Bronchus fibroblast of lung (primary cell): Measurements from ENCODE around the gene C21orf91. TPM values are rescaled to one million over a fixed set of nuclear protein-coding genes. Genes with fewer than 3 reads are reported as not detected.

Experiments
- total RNA-seq: library from RNA; depleted of rRNA; stranded (reverse); fragments of >200 nt; gene quantifications from 2 replicates; pipeline ENCODE4 v1.2.3, GENCODE V29; 2015

C21orf91 gene
- 3.1 and 4.5 TPM in 2 replicates for total RNA-seq

GRCh38 chr21:17819114-17819876 is at the start of gene C21orf91:
TSS of gene C21orf91 (minus strand) at chr21:17819356. CDS start at chr21:17818318, 1,038 bp downstream.

Other genes with a start within 250 kb of the C21orf91 start
- gene BTG3, start 206.5 kb downstream of the C21orf91 start, total RNA-seq, result 46.4 and 55.3 TPM in 2 replicates